Activated CD8-positive, alpha-beta memory T cell treated with anti-CD3 and anti-CD28 coated beads, Interleukin-2, amount 10 ng/mL, durations not matched to agents 7 days and 5 days (primary cell): ENCODE data around the gene TATDN3. TPM values are rescaled to one million over a fixed set of nuclear protein-coding genes. Genes with fewer than 3 reads are reported as not detected.
"Not testable (repeated sequence)": the region's sequence is repeated elsewhere in the genome, so short reads cannot be mapped to it uniquely, and the experiment has no call there.

Experiments
- ATAC-seq: fragments of 150-1000 bp; cut with Tn5 transposase; one replicate; pipeline ENCODE4 v1.10.0; 2021; ENCODE audit warnings: moderate library complexity
- CTCF ChIA-PET: fragments of 350-600 bp; sonication (Branson Sonifier 250); formaldehyde crosslinking; loops from one replicate; lab custom pipeline; 2021; ENCODE audit warnings: antibody characterized with exemption; lab: Charles Lee
- DNase-seq: peaks from one replicate; pipeline ENCODE4 v3.0.0-alpha.2; 2020
- H3K27ac Mint-ChIP-seq: one replicate; pipeline ENCODE4 v1.8.0; 2021; ENCODE audit warnings: mild to moderate bottlenecking, mixed read lengths
- H3K27me3 Mint-ChIP-seq: one replicate; pipeline ENCODE4 v1.8.0; 2021; ENCODE audit warnings: mixed read lengths
- H3K36me3 Mint-ChIP-seq: one replicate; pipeline ENCODE4 v1.8.0; 2021; ENCODE audit warnings: mild to moderate bottlenecking, mixed read lengths
- H3K4me1 Mint-ChIP-seq: one replicate; pipeline ENCODE4 v1.8.0; 2021; ENCODE audit warnings: mixed read lengths
- H3K4me3 Mint-ChIP-seq: one replicate; pipeline ENCODE4 v1.8.0; 2021; ENCODE audit warnings: mild to moderate bottlenecking, moderate library complexity, mixed read lengths
- H3K9me3 Mint-ChIP-seq: one replicate; pipeline ENCODE4 v1.8.0; 2022; ENCODE audit warnings: low read depth, mixed read lengths
- total RNA-seq, 2 experiments: library from RNA; stranded (reverse); gene quantifications; one replicate each; pipeline ENCODE4 v1.2.3, GENCODE V29; 2021

TATDN3 gene
- total RNA-seq, 2 experiments from 2014 or later: 13.7 to 22.1 TPM

GRCh38 chr1:212820969-212821368, 29.3 kb downstream of the TATDN3 start:
- no peak overlapping the region for H3K4me3 Mint-ChIP-seq
- H3K9me3 Mint-ChIP-seq: peaks cover 10% of the 10 kb centered on the region
- CTCF ChIA-PET: interaction anchor here (0.7 kb wide), 1 partner anchor 156 kb away, joined by 3 read pairs; no protein-coding TSS in a partner anchor
- H3K27me3 Mint-ChIP-seq: no peaks in the 10 kb centered on the region
- H3K27ac Mint-ChIP-seq: no peak overlapping the region
- ATAC-seq: no peak
- DNase-seq: no peak
- H3K36me3 Mint-ChIP-seq: peaks cover 4% of the 10 kb centered on the region
- H3K4me1 Mint-ChIP-seq: peaks cover 4% of the 10 kb centered on the region

GRCh38 chr1:212822956-212823355, 31.3 kb downstream of the TATDN3 start:
- Mint-ChIP-seq H3K27ac (no peak overlapping the region), H3K27me3 (no peaks in the 10 kb centered on the region), H3K36me3 (peaks cover 6% of the 10 kb centered on the region), H3K9me3 (peaks cover 14% of the 10 kb centered on the region), H3K4me1 (peaks cover 4% of the 10 kb centered on the region), H3K4me3 (no peak overlapping the region)
- ATAC-seq (no peak), DNase-seq (no peak)
- CTCF ChIA-PET: no interaction called here

- no peak overlapping the region for H3K4me3 Mint-ChIP-seq
- DNase-seq (no peak), ATAC-seq (no peak)
Measured at GRCh38 chr1:212824201-212824600, 32.5 kb downstream of the TATDN3 start.

GRCh38 chr1:212825798-212826452, 34.2 kb downstream of the TATDN3 start:
- CTCF ChIA-PET: no interaction called here
- no peaks in the 10 kb centered on the region for H3K4me1 Mint-ChIP-seq
- H3K27ac Mint-ChIP-seq: no peak overlapping the region

More at GRCh38 chr1:212824201-212824600, 32.5 kb downstream of the TATDN3 start:
- Mint-ChIP-seq H3K4me1 (peaks cover 4% of the 10 kb centered on the region), H3K27me3 (no peaks in the 10 kb centered on the region), H3K9me3 (peaks cover 14% of the 10 kb centered on the region), H3K27ac (no peak overlapping the region), H3K36me3 (peaks cover 6% of the 10 kb centered on the region)
- CTCF ChIA-PET: no interaction called here

GRCh38 chr1:212827171-212827776, 35.6 kb downstream of the TATDN3 start:
- Mint-ChIP-seq H3K27me3 (no peaks in the 10 kb centered on the region), H3K27ac (no peak overlapping the region), H3K4me3 (no peak overlapping the region), H3K36me3 (peaks cover 6% of the 10 kb centered on the region), H3K9me3 (peaks cover 14% of the 10 kb centered on the region), H3K4me1 (no peaks in the 10 kb centered on the region)
- CTCF ChIA-PET: interaction anchor here (0.9 kb wide), 1 partner anchor 14 kb away, joined by 3 read pairs; no protein-coding TSS in a partner anchor
- DNase-seq (no peak), ATAC-seq (no peak)

More at GRCh38 chr1:212825798-212826452, 34.2 kb downstream of the TATDN3 start:
- DNase-seq (no peak), ATAC-seq (no peak)
- Mint-ChIP-seq H3K27me3 (no peaks in the 10 kb centered on the region), H3K36me3 (peaks cover 6% of the 10 kb centered on the region), H3K4me3 (no peak overlapping the region), H3K9me3 (peaks cover 14% of the 10 kb centered on the region)

- CTCF ChIA-PET: interaction anchor here (0.9 to 1.1 kb wide), 2 partner anchors 13 kb away, joined by 3 read pairs; no protein-coding TSS in a partner anchor
- H3K27ac Mint-ChIP-seq: no peak overlapping the region
Measured at GRCh38 chr1:212827831-212828278, 36.2 kb downstream of the TATDN3 start.

GRCh38 chr1:212828395-212828794, 36.7 kb downstream of the TATDN3 start:
- Mint-ChIP-seq H3K36me3 (peaks cover 5% of the 10 kb centered on the region), H3K9me3 (peaks cover 12% of the 10 kb centered on the region), H3K4me3 (no peak overlapping the region), H3K4me1 (no peaks in the 10 kb centered on the region), H3K27me3 (no peaks in the 10 kb centered on the region), H3K27ac (no peak overlapping the region)
- no peak for ATAC-seq
- CTCF ChIA-PET: interaction anchor here (1.1 kb wide), 1 partner anchor 13 kb away, joined by 3 read pairs; no protein-coding TSS in a partner anchor
- no peak for DNase-seq

More at GRCh38 chr1:212827831-212828278, 36.2 kb downstream of the TATDN3 start:
- Mint-ChIP-seq H3K4me1 (no peaks in the 10 kb centered on the region), H3K27me3 (no peaks in the 10 kb centered on the region), H3K4me3 (no peak overlapping the region), H3K36me3 (peaks cover 6% of the 10 kb centered on the region), H3K9me3 (peaks cover 14% of the 10 kb centered on the region)
- ATAC-seq (no peak), DNase-seq (no peak)

- H3K9me3 Mint-ChIP-seq, H3K4me1 Mint-ChIP-seq, H3K27ac Mint-ChIP-seq, H3K4me3 Mint-ChIP-seq, CTCF ChIA-PET, ATAC-seq, DNase-seq, H3K36me3 Mint-ChIP-seq, H3K27me3 Mint-ChIP-seq: not testable (repeated sequence)
Measured at GRCh38 chr1:212833211-212834207, 41.8 kb downstream of the TATDN3 start.

GRCh38 chr1:212838145-212838544, 46.5 kb downstream of the TATDN3 start:
- Mint-ChIP-seq H3K4me3 (no peak overlapping the region), H3K36me3 (no peaks in the 10 kb centered on the region), H3K9me3 (no peaks in the 10 kb centered on the region), H3K4me1 (no peaks in the 10 kb centered on the region), H3K27ac (no peak overlapping the region), H3K27me3 (no peaks in the 10 kb centered on the region)
- ATAC-seq (no peak), DNase-seq (no peak)
- CTCF ChIA-PET: interaction anchor here (1.7 kb wide), 1 partner anchor 16 kb away, joined by 3 read pairs; no protein-coding TSS in a partner anchor

- CTCF ChIA-PET: interaction anchor here (0.7 kb wide), 1 partner anchor 150 kb away, joined by 3 read pairs; no protein-coding TSS in a partner anchor
- H3K27ac Mint-ChIP-seq: not testable (repeated sequence)
Measured at GRCh38 chr1:212844521-212844920, 52.8 kb downstream of the TATDN3 start.

GRCh38 chr1:212847549-212847948, 55.9 kb downstream of the TATDN3 start, which contains the start of gene SPATA45:
Gene SPATA45, minus strand, starts transcription at chr1:212847649. Its CDS starts 11,500 bp downstream, at chr1:212836149.
- CTCF ChIA-PET: no interaction called here
- peaks cover 6% of the 10 kb centered on the region for H3K36me3 Mint-ChIP-seq

More at GRCh38 chr1:212844521-212844920, 52.8 kb downstream of the TATDN3 start:
- not testable (repeated sequence) for DNase-seq, H3K36me3 Mint-ChIP-seq, H3K9me3 Mint-ChIP-seq, H3K4me1 Mint-ChIP-seq, H3K4me3 Mint-ChIP-seq, H3K27me3 Mint-ChIP-seq, ATAC-seq

GRCh38 chr1:212852105-212852688, 60.5 kb downstream of the TATDN3 start:
- Mint-ChIP-seq H3K27me3 (no peaks in the 10 kb centered on the region), H3K9me3 (no peaks in the 10 kb centered on the region), H3K4me3 (no peak overlapping the region), H3K4me1 (peaks cover 12% of the 10 kb centered on the region), H3K27ac (no peak overlapping the region), H3K36me3 (peaks cover 19% of the 10 kb centered on the region)
- CTCF ChIA-PET: interaction anchor here (0.6 kb wide), 1 partner anchor 46 kb away, joined by 3 read pairs; no protein-coding TSS in a partner anchor
- DNase-seq (no peak), ATAC-seq (no peak)

More at GRCh38 chr1:212847549-212847948, 55.9 kb downstream of the TATDN3 start, which contains the start of gene SPATA45:
- DNase-seq (no peak), ATAC-seq (no peak)
- H3K4me1 Mint-ChIP-seq: no peaks in the 10 kb centered on the region
- no peaks in the 10 kb centered on the region for H3K27me3 Mint-ChIP-seq
- H3K27ac Mint-ChIP-seq: no peak within 1 kb of the TSS
- H3K9me3 Mint-ChIP-seq: no peaks in the 10 kb centered on the region
- H3K4me3 Mint-ChIP-seq: no peak within 1 kb of the TSS
